SH-SY5Y (cell line): ENCODE data around the gene TRIM37.

Experiments used
- GATA2 ChIP-seq: IDR thresholded peaks from 2 replicates; pipeline ENCODE4 v1.6.1; 2011; ENCODE audit warnings: mild to moderate bottlenecking, low read depth, low read length
- GATA3 ChIP-seq: IDR thresholded peaks from 2 replicates; pipeline ENCODE4 v1.6.1; 2011; ENCODE audit warnings: low read depth, mild to moderate bottlenecking, low read length, moderate library complexity

DNA sequence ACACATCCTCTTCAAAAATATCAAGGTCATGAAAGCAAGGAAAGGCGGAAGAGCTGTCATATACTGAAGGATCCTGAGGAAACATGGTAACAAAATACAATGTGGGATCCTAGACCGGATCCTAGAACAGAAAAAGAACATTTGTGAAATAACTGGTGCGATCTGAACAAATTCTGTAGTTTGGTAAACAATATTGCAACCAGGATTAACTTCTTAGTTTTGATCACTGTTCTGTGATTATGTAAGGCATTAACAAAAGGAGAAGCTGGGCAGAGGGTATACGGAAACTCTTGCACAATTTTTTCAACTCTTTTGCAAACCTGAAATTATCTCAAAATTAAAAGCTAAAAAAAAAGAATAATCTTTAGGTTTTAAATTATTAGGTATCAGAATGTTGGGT is 109.7 kb downstream of the TRIM37 start:
- no peak for TF ChIP-seq GATA3
- no peak for TF ChIP-seq GATA2
